GM12873 (cell line): ENCODE data around the gene RNF141.

ENCODE experiments used
- TF ChIP-seq, protein P1 (sequence below): IDR thresholded peaks from 2 replicates; pipeline ENCODE4 v1.5.1; 2012; ENCODE audit warnings: low read depth, mild to moderate bottlenecking, moderate library complexity, low read length, control low read depth; ENCODE audit not compliant: insufficient read depth; ENCODE audit errors: missing control alignments

Gene RNF141

DNA sequence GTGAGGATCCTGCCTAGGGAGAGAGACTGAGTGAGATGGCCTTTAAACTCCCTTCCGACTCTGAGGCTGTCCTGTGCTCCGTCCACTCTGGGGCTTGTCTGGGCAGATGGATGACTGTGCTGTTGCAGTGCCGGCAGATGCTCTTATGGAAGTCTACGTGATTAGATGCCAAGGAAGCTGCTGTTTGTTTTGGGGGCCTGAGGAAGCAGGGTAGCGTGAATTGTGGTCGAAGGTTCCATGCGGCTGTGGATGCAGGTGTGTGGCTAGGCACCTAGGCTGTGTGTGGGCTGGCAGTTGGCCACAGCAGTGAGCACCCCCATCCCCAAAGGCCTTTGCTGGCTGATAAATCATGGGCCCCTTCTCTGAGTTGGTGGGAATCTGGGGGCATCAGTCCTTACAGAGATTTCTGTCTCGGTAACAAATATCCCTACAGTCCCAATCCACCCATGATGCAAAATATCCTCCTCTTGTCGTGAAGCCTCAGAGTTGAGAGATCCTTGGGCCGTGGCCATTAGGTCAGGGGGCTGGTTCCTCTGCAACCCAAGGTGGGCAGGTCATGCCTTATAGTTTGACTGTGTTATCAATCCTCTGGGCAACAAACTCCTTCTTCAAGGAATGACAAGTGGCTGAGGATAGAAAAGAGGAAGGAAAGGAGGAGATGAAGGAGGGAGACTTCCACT lies 54.7 kb downstream of the RNF141 start:
- TF ChIP-seq, protein P1, sequence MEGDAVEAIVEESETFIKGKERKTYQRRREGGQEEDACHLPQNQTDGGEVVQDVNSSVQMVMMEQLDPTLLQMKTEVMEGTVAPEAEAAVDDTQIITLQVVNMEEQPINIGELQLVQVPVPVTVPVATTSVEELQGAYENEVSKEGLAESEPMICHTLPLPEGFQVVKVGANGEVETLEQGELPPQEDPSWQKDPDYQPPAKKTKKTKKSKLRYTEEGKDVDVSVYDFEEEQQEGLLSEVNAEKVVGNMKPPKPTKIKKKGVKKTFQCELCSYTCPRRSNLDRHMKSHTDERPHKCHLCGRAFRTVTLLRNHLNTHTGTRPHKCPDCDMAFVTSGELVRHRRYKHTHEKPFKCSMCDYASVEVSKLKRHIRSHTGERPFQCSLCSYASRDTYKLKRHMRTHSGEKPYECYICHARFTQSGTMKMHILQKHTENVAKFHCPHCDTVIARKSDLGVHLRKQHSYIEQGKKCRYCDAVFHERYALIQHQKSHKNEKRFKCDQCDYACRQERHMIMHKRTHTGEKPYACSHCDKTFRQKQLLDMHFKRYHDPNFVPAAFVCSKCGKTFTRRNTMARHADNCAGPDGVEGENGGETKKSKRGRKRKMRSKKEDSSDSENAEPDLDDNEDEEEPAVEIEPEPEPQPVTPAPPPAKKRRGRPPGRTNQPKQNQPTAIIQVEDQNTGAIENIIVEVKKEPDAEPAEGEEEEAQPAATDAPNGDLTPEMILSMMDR: no peak

DNA sequence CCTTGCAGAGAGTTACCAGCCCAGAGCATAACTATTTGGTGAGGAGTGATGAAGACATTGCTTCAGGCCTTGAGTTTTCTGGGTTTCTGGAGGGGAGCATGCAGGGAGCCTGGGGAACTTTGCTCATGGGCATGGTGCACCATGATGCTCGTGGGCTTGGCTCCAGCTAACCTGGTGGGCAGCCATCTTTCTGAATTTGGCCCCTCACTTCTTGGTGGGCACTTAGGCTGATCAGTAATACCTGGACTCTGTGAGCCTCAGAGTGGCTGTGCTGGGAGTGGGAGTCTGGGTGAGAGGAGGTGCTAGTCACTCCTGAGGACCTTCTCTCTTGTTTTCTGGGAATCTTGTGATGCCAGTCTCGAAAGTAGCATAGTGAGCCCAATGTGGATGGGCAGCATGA lies 55.3 kb downstream of the RNF141 start:
- TF ChIP-seq, protein P1: no peak

DNA sequence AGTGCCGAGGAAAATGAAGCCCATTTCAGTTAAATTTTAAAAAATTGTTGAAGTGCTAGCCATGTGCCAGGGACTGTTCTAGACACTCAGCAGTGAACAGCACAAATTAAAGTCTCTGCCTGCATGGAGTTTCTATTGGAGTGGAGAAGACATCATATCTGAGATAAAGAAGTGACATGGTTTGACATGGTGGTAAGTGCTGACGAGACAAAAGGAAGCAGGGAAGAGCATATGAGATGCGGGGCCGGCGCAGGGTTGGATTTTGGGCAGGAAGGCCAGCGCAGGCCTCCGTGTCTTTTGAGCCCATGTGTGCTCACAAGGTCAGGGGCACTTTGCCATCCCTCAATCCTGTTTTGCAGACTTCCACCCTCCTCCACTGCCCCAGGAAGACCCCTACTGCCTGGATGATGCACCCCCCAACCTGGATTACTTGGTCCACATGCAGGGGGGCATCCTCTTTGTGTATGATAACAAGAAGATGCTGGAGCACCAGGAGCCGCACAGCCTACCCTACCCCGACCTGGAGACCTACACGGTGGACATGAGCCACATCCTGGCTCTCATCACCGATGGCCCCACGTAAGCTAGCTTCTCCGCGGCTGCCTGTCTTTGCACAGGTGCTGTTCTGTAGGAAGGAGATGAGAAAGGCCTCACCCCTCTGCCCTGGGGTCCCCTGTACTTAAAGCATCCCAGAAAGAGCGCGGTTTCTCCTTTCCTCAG lies 56.4 kb downstream of the RNF141 start:
- TF ChIP-seq, protein P1: no peak

DNA sequence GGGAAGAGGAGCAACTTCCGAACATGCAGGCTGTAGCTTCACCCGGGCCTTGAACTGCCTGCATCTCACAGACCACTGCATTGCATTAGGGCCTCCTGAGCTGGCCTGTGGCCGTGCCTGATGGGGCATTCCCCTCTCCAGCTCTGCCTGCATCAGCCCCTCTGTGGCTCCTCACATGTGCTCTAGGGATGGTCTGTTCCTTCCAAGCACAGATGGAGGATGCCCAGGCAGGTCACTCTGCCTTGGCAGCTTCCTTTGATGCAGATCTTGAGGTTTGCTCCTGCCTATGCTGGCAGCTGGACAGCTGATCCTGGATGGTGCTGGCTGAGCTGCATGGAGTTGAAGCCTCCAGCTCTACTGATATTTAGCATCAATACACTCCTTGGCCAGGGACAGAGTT lies 57.4 kb downstream of the RNF141 start:
- TF ChIP-seq, protein P1: no peak

DNA sequence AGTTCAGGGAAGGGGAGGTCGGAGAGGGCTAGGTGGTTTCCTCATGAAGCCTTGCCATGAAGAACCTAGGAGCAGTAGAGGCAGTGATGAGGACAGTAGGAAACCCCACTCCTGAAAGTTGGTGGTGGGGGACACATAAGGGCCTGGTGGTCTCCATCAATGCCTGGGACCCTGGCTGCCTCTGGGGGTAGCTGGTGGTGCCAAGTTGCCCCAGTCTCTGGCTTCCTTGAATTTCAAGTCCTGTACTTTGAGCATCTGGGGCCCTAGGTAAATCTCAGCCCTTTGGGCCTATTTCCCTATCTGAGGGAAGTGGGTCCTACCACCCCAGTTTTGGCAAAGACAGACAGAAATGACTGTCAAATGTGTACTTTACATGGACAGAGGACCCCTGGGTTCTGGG lies 57.8 kb downstream of the RNF141 start:
- TF ChIP-seq, protein P1: no peak

DNA sequence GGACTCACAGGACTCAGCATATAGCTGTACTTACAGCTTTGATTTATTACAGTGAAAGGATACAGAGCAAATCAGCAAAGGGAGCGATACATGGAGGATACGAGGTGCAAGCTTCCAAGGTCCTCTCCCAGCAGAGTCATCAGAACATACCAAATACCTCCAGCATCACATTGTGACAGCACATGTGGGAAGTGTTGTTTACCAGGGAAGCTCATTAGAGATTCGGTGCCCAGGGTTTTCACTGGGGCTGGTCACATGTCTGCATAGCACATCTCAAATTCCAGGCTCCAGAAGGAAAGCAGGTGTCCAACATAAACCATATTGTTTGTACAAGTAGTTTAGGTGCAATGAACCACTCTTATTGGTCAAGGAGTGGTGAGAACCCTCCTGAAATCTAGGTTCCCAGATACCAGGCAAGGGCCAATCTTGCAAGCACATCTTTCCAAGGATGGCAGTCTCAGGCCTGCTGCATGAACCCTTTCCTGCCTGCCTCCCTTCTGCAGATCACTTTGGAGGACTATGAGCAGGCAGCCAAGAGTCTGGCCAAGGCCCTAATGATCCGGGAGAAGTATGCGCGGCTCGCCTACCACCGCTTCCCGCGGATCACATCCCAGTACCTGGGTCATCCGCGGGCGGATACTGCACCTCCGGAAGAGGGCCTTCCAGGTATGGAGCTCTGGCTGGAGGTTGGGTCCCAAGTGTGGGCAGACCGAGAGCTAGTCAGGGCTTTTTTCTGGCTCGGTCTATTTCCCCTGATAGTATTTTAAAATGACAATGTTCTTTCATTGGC lies 59.2 kb downstream of the RNF141 start:
- TF ChIP-seq, protein P1: no peak

DNA sequence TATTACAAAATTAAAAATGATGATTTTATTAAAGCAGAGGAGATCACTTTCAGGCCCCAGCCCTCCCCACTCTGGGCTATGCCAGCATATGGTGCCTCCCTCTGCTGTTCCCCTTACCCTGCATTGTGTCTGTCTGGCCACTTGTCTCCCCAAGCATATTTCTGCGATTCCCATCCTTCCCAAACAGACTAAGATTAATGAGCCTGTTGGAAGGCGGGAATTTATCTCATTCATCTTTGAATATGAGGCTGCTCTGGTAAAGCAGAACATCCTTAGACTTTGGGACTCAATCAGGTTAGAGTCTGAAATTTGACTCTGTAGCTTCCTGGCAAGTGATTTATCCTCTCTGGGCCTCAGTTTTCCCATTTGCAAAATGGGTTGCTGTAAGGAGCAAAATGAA lies 60.2 kb downstream of the RNF141 start:
- TF ChIP-seq, protein P1: no peak
